Activated naive CD8-positive, alpha-beta T cell treated with anti-CD3 and anti-CD28 coated beads, Interleukin-2, amount 50 U/mL, for 24 hours (primary cell): ENCODE data around the gene SNTA1.
"Not testable (repeated sequence)": the region's sequence is repeated elsewhere in the genome, so short reads cannot be mapped to it uniquely, and the experiment has no call there.

Source experiments
- ATAC-seq: fragments of 150-1000 bp; cut with Tn5 transposase; one replicate; pipeline ENCODE4 v1.10.0; 2021
- DNase-seq: peaks from one replicate; pipeline ENCODE4 v3.0.0; 2021
- H3K27ac Mint-ChIP-seq: one replicate; pipeline ENCODE4 v1.8.0; 2021; ENCODE audit warnings: mild to moderate bottlenecking, mixed read lengths
- H3K27me3 Mint-ChIP-seq: one replicate; pipeline ENCODE4 v1.8.0; 2021; ENCODE audit warnings: mixed read lengths
- H3K36me3 Mint-ChIP-seq: one replicate; pipeline ENCODE4 v1.8.0; 2021; ENCODE audit warnings: low read depth, mixed read lengths
- H3K4me1 Mint-ChIP-seq: one replicate; pipeline ENCODE4 v1.8.0; 2021; ENCODE audit warnings: mixed read lengths
- H3K4me3 Mint-ChIP-seq: one replicate; pipeline ENCODE4 v1.8.0; 2021; ENCODE audit warnings: mild to moderate bottlenecking, moderate library complexity, mixed read lengths
- H3K9me3 Mint-ChIP-seq: one replicate; pipeline ENCODE4 v1.8.0; 2021; ENCODE audit warnings: mixed read lengths

SNTA1 gene

GRCh38 chr20:33401184-33401920 is 42.2 kb downstream of the SNTA1 start, which contains the start of gene CDK5RAP1:
Gene CDK5RAP1, minus strand, starts transcription at chr20:33401519. Its CDS starts 4,455 bp downstream, at chr20:33397064.
- ATAC-seq (peak; percentile 98), DNase-seq (peak; percentile 82)
- peak within 1 kb of the TSS; percentile 87 for H3K27ac Mint-ChIP-seq
- no peaks in the 10 kb centered on the region for H3K9me3 Mint-ChIP-seq
- H3K36me3 Mint-ChIP-seq = peaks cover 7% of the 10 kb centered on the region
- H3K4me1 Mint-ChIP-seq = peaks cover 37% of the 10 kb centered on the region
- no peaks in the 10 kb centered on the region for H3K27me3 Mint-ChIP-seq
- peak within 1 kb of the TSS; percentile 89 for H3K4me3 Mint-ChIP-seq

- Mint-ChIP-seq H3K27ac (no peak overlapping the region), H3K4me1 (peaks cover 39% of the 10 kb centered on the region), H3K27me3 (no peaks in the 10 kb centered on the region), H3K4me3 (peak overlapping the region; percentile 89), H3K9me3 (no peaks in the 10 kb centered on the region), H3K36me3 (peaks cover 11% of the 10 kb centered on the region)
- DNase-seq (no peak), ATAC-seq (peak; percentile 30)
Measured at GRCh38 chr20:33400812-33401183, 42.8 kb downstream of the SNTA1 start.

GRCh38 chr20:33399924-33400323 is 43.6 kb downstream of the SNTA1 start:
- Mint-ChIP-seq H3K36me3 (peaks cover 11% of the 10 kb centered on the region), H3K27ac (no peak overlapping the region), H3K4me3 (peak overlapping the region; percentile 89), H3K4me1 (peaks cover 39% of the 10 kb centered on the region), H3K9me3 (no peaks in the 10 kb centered on the region), H3K27me3 (no peaks in the 10 kb centered on the region)
- DNase-seq = no peak
- ATAC-seq = no peak

GRCh38 chr20:33394718-33395117 is 48.8 kb downstream of the SNTA1 start:
- H3K4me1 Mint-ChIP-seq = peaks cover 21% of the 10 kb centered on the region
- no peak overlapping the region for H3K27ac Mint-ChIP-seq
- H3K9me3 Mint-ChIP-seq = no peaks in the 10 kb centered on the region
- no peaks in the 10 kb centered on the region for H3K27me3 Mint-ChIP-seq
- DNase-seq = no peak
- ATAC-seq = no peak
- peaks cover 37% of the 10 kb centered on the region for H3K36me3 Mint-ChIP-seq
- no peak overlapping the region for H3K4me3 Mint-ChIP-seq

- ATAC-seq (no peak), DNase-seq (no peak)
- Mint-ChIP-seq H3K4me1 (peaks cover 15% of the 10 kb centered on the region), H3K36me3 (peaks cover 40% of the 10 kb centered on the region), H3K27me3 (no peaks in the 10 kb centered on the region), H3K9me3 (no peaks in the 10 kb centered on the region), H3K27ac (no peak overlapping the region), H3K4me3 (no peak overlapping the region)
Measured at GRCh38 chr20:33393609-33394008, 50.0 kb downstream of the SNTA1 start.

- no peak for DNase-seq
- no peak for ATAC-seq
- H3K36me3 Mint-ChIP-seq = peaks cover 44% of the 10 kb centered on the region
Measured at GRCh38 chr20:33391722-33392415, 51.7 kb downstream of the SNTA1 start.

GRCh38 chr20:33389326-33389725 is 54.2 kb downstream of the SNTA1 start:
- H3K4me1 Mint-ChIP-seq, H3K9me3 Mint-ChIP-seq, H3K4me3 Mint-ChIP-seq, H3K27me3 Mint-ChIP-seq, DNase-seq, ATAC-seq, H3K27ac Mint-ChIP-seq: not testable (repeated sequence)
- H3K36me3 Mint-ChIP-seq = peaks cover 41% of the 10 kb centered on the region

More at GRCh38 chr20:33391722-33392415, 51.7 kb downstream of the SNTA1 start:
- Mint-ChIP-seq H3K9me3 (no peaks in the 10 kb centered on the region), H3K27ac (no peak overlapping the region), H3K27me3 (no peaks in the 10 kb centered on the region), H3K4me1 (peaks cover 4% of the 10 kb centered on the region), H3K4me3 (no peak overlapping the region)

GRCh38 chr20:33388268-33388667 is 55.3 kb downstream of the SNTA1 start:
- Mint-ChIP-seq H3K36me3 (peaks cover 42% of the 10 kb centered on the region), H3K27ac (no peak overlapping the region), H3K27me3 (no peaks in the 10 kb centered on the region), H3K4me1 (no peaks in the 10 kb centered on the region), H3K9me3 (no peaks in the 10 kb centered on the region), H3K4me3 (no peak overlapping the region)
- DNase-seq (no peak), ATAC-seq (no peak)

- no peaks in the 10 kb centered on the region for H3K4me1 Mint-ChIP-seq
- no peak overlapping the region for H3K27ac Mint-ChIP-seq
- DNase-seq (no peak), ATAC-seq (no peak)
- no peaks in the 10 kb centered on the region for H3K9me3 Mint-ChIP-seq
- no peak overlapping the region for H3K4me3 Mint-ChIP-seq
- no peaks in the 10 kb centered on the region for H3K27me3 Mint-ChIP-seq
- peaks cover 35% of the 10 kb centered on the region for H3K36me3 Mint-ChIP-seq
Measured at GRCh38 chr20:33387177-33387576, 56.4 kb downstream of the SNTA1 start.

GRCh38 chr20:33386673-33387072 is 56.9 kb downstream of the SNTA1 start:
- Mint-ChIP-seq H3K36me3 (peaks cover 31% of the 10 kb centered on the region), H3K27ac (no peak overlapping the region), H3K4me1 (no peaks in the 10 kb centered on the region), H3K27me3 (no peaks in the 10 kb centered on the region), H3K9me3 (no peaks in the 10 kb centered on the region), H3K4me3 (no peak overlapping the region)
- ATAC-seq (no peak), DNase-seq (no peak)

- peaks cover 11% of the 10 kb centered on the region for H3K4me1 Mint-ChIP-seq
- no peak overlapping the region for H3K4me3 Mint-ChIP-seq
- H3K27me3 Mint-ChIP-seq = no peaks in the 10 kb centered on the region
- H3K27ac Mint-ChIP-seq = no peak overlapping the region
- ATAC-seq (no peak), DNase-seq (no peak)
- peaks cover 42% of the 10 kb centered on the region for H3K36me3 Mint-ChIP-seq
- no peaks in the 10 kb centered on the region for H3K9me3 Mint-ChIP-seq
Measured at GRCh38 chr20:33377366-33377765, 66.2 kb downstream of the SNTA1 start.

GRCh38 chr20:33373735-33374605 is 69.6 kb downstream of the SNTA1 start:
- no peaks in the 10 kb centered on the region for H3K27me3 Mint-ChIP-seq
- DNase-seq (no peak), ATAC-seq (no peak)
- no peaks in the 10 kb centered on the region for H3K9me3 Mint-ChIP-seq
- H3K36me3 Mint-ChIP-seq = peaks cover 48% of the 10 kb centered on the region
- peaks cover 24% of the 10 kb centered on the region for H3K4me1 Mint-ChIP-seq
- no peak overlapping the region for H3K4me3 Mint-ChIP-seq
- H3K27ac Mint-ChIP-seq = no peak overlapping the region

GRCh38 chr20:33372993-33373441 is 70.5 kb downstream of the SNTA1 start:
- Mint-ChIP-seq H3K27ac (peak overlapping the region; percentile 38), H3K36me3 (peaks cover 40% of the 10 kb centered on the region), H3K9me3 (no peaks in the 10 kb centered on the region), H3K4me1 (peaks cover 20% of the 10 kb centered on the region), H3K4me3 (no peak overlapping the region), H3K27me3 (no peaks in the 10 kb centered on the region)
- ATAC-seq (no peak), DNase-seq (no peak)

GRCh38 chr20:33370291-33370690 is 73.3 kb downstream of the SNTA1 start:
- Mint-ChIP-seq H3K4me3 (no peak overlapping the region), H3K4me1 (peaks cover 20% of the 10 kb centered on the region), H3K36me3 (peaks cover 38% of the 10 kb centered on the region), H3K9me3 (no peaks in the 10 kb centered on the region), H3K27ac (peak overlapping the region; percentile 33), H3K27me3 (no peaks in the 10 kb centered on the region)
- no peak for DNase-seq
- peak; percentile 62 for ATAC-seq
